Stimulated activated CD8-positive, alpha-beta memory T cell treated with anti-CD3 and anti-CD28 coated beads, Interleukin-2, amount 100 ng/mL, for 48 hours (primary cell): ENCODE measurements around the gene NPHP4.

ENCODE experiments used
- DNase-seq, 2 donors: peaks; one replicate each; pipeline ENCODE4 v3.0.0-alpha.2; 2020; ENCODE audit warnings: low read depth in 2 of 2

Gene NPHP4

GRCh38 chr1:5831600-5832335 lies 160.5 kb downstream of the NPHP4 start:
- DNase-seq: no peak

DNA sequence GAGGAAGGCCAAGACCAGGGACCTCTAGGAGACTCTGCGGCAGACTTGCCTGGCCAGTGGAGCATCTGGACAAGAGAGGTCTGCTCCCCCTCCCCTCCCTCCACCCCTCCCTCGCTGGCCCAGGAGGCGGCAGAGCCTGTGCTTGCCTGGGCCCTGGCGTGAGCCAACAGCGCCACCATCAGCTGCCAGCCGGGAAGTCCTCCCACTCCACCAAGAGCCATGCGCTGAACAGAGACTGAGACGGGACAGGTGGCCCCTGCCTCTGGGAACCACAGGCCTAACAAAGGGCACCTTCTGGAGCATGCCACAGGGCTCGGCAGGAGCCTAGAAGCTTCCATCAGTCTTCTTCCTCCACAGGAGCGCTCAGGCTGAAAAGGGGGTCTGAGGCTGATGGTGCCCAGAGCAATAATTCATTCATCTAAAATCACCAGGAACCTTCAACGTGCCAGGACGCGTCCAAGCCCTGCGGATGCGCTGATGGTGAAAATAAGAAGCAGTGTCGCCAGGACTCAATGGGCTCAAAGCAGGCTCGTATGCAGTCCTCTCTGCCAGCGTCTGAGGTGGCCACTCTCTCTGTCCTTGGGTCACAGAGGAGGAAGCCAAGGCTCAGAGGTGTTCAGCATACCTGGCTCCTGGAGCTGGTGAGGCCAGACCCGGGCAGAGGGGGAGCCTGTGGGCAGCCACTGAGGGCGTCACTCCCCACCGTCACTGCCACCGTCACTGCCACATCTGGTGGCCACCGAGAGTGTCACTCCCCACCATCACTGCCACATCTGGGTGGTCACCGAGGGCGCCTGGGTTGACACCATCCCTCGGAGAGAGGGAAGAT lies 161.2 kb downstream of the NPHP4 start:
- no peak for DNase-seq

DNA sequence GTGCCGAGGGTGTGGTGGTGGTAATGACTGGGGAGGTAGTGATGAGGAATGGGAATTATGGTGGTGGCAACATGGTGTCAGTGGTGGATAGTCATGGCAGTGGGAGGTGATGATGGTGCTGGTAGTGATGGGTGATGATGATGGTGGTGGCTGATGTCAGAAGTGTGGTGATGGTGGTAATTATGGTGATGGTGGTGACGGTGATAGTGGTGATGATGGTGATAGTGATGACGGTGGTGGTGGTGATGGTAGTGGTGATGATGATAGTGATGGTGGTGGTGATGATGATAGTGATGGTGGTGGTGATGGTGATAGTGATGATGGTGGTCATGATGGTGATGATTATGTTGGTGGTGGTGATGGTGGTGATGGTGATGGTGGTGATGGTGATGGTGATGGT lies 162.8 kb downstream of the NPHP4 start:
- no peak for DNase-seq

GRCh38 chr1:5828308-5828935 lies 163.8 kb downstream of the NPHP4 start:
- no peak for DNase-seq

- no peak for DNase-seq
Measured at GRCh38 chr1:5827516-5827915, 164.7 kb downstream of the NPHP4 start.

GRCh38 chr1:5826601-5827000 lies 165.6 kb downstream of the NPHP4 start:
- no peak for DNase-seq

GRCh38 chr1:5822726-5823125 lies 169.5 kb downstream of the NPHP4 start:
- no peak for DNase-seq

DNA sequence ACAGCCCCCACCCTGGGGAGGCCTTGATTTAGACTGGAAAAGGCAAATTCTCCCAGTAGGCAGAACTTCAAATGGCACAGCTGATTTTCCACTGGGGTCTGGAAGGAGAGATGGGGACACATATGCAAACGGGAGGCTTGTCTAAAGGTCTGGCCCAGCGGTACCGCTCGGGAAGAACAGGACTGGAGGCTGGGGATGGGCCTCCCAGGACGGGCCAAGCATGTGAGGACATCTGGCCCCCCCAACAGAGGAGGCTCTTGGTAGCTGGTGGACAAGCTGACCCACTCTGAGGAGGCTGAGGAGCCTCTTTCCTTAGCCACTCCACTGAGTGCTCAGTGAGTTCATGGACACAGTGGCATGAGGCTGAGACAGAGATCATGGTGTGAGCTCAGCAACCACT lies 170.0 kb downstream of the NPHP4 start:
- no peak for DNase-seq

DNA sequence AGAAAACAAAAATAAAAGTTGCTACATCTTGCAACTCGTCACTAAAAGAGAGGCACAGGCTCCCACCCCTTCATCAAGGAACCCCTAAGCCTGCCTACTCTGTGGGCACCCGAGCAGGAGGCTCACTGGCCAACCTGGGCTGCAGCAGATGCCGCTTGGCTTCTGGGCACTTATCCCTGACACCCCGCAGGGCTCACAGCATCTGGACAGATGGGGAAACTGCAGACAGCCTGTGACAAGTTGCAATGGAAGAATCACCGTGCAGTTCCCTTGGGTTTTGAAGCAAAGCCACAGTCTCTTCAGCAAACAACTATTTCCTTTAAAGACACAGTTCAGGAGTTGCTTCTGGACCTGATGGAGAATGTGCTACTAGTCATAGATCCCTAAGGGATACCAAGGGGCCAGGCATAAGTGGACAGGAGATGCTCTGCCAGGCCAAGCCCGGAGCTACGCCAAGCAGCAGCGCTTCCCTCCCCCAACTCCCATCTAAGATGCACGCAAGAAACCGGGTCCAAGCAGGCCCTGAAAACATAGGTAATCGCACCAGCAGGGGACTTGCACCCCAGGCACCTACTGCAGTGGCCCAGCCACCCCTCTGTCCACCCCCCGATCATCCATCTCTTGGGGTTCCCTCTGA lies 170.6 kb downstream of the NPHP4 start:
- no peak for DNase-seq

DNA sequence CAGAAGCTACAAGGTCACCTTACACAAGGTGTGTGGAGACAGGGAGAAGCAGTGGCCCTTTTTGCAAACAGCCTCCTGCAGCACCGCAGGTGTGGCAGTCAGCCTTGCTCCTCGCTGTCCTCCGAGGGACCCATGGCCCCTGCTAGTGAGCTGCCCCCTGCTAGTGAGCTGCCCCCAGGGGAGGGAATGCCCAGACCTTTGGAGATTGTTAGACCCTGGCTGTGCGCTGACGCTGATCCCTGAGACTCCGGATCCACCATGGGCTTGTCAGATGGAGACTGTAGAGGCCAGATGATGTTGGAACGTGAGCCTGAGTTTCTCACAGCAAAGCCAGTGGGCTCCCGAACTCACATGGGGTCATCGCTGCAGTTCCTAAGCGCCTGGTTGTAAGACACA lies 172.2 kb downstream of the NPHP4 start:
- DNase-seq: no peak

GRCh38 chr1:5819391-5820025 lies 172.7 kb downstream of the NPHP4 start:
- DNase-seq: no peak

DNA sequence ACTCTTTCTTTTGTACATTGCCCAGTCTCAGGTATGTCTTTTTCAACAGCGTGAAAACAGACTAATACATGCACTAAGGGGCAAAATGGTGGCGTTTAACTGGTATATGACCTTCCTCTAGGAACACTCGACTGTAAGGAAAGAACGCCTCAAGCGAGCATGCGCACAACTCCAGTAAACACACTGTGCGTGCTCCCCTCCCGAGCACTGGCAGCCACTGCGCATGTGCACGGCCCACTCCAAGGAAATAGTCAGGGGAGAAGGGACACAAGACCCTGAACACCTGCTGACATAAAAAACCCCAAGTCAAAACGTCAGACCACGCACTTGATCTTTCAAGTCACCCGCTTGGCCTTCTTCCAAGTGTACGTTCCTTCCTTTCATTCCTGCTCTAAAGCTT lies 173.5 kb downstream of the NPHP4 start:
- no peak for DNase-seq

GRCh38 chr1:5815716-5816115 lies 176.5 kb downstream of the NPHP4 start:
- DNase-seq: no peak

GRCh38 chr1:5815211-5815610 lies 177.0 kb downstream of the NPHP4 start:
- no peak for DNase-seq

- DNase-seq: no peak
Measured at GRCh38 chr1:5814046-5814619, 178.1 kb downstream of the NPHP4 start.

- DNase-seq: no peak
Measured at GRCh38 chr1:5813480-5813879, 178.7 kb downstream of the NPHP4 start.
